ENCODE results near the gene TAF6L.

- TF ChIP-seq CTCF (IDR thresholded peaks at IDR 0.05), result no peak
- no peak for TF ChIP-seq POLR2AphosphoS5 (IDR thresholded peaks at IDR 0.05)
- no peak for TF ChIP-seq EP300 (IDR thresholded peaks at IDR 0.05)
- TF ChIP-seq POLR2A (IDR thresholded peaks at IDR 0.05), result no peak
Measured at GRCh38 chr11:62823677-62824076, 52.5 kb downstream of the TAF6L start.

Measured in upper lobe of left lung (tissue), 4 donors.